CD4-positive, alpha-beta T cell (primary cell): ENCODE measurements around the gene LIPI. TPM values are rescaled to one million over a fixed set of nuclear protein-coding genes. Genes with fewer than 3 reads are reported as not detected.

Experiments used
- ATAC-seq: fragments of 200-7000 bp; cut with Tn5 transposase; one replicate; pipeline ENCODE4 v1.10.0; 2022; ENCODE audit warnings: mild to moderate bottlenecking; ENCODE audit not compliant: poor library complexity
- CTCF ChIA-PET: fragments of 350-600 bp; sonication (Branson Sonifier 250); formaldehyde crosslinking; loops from one replicate; lab custom pipeline; 2021; ENCODE audit warnings: antibody characterized with exemption, inconsistent platforms; lab: Charles Lee
- POLR2A ChIA-PET: fragments of 350-600 bp; sonication (Branson Sonifier 250); formaldehyde crosslinking; loops from one replicate; lab custom pipeline; 2021; ENCODE audit warnings: antibody characterized with exemption, inconsistent platforms; lab: Charles Lee
- DNase-seq, 14 experiments: peaks; one replicate each; pipeline ENCODE4 v3.0.0-alpha.2; 2013 to 2020; ENCODE audit warnings: mixed read lengths in 2 of 14
- H3K27ac ChIP-seq, 2 donors: one replicate each; pipeline versions ENCODE4 v1.5.1 to v1.7.0; 2013; ENCODE audit warnings: low read length in 2 of 2, low read depth in 1 of 2, mild to moderate bottlenecking in 1 of 2
- H3K27me3 ChIP-seq, 2 experiments: 1 replicate in 1 of 2; 2 replicates in 1 of 2; pipeline versions ENCODE4 v1.6.1 to v1.7.0; 2013; ENCODE audit warnings: low read length in 2 of 2, control low read depth in 1 of 2, mild to moderate bottlenecking in 1 of 2, moderate library complexity in 1 of 2; ENCODE audit not compliant: insufficient read depth in 2 of 2, control insufficient read depth in 1 of 2
- H3K36me3 ChIP-seq: one replicate; pipeline ENCODE4 v1.6.1; 2013; ENCODE audit warnings: low read length, control low read depth; ENCODE audit not compliant: insufficient read depth
- H3K4me1 ChIP-seq: one replicate; pipeline ENCODE4 v1.6.1; 2013; ENCODE audit warnings: low read length, control low read depth; ENCODE audit not compliant: insufficient read depth
- H3K4me3 ChIP-seq: one replicate; pipeline ENCODE4 v1.5.1; 2013; ENCODE audit warnings: mild to moderate bottlenecking, low read length, moderate library complexity
- H3K9me3 ChIP-seq, 2 experiments: 1 replicate in 1 of 2; 2 replicates in 1 of 2; pipeline versions ENCODE4 v1.6.1 to v1.7.0; 2013; ENCODE audit warnings: low read length in 2 of 2, mild to moderate bottlenecking in 2 of 2, control low read depth in 1 of 2, moderate library complexity in 1 of 2; ENCODE audit not compliant: control insufficient read depth in 1 of 2, insufficient read depth in 1 of 2
- H3K27ac Mint-ChIP-seq: one replicate; pipeline ENCODE4 v1.8.0; 2020; ENCODE audit warnings: mixed read lengths
- H3K27me3 Mint-ChIP-seq: one replicate; pipeline ENCODE4 v1.8.0; 2021; ENCODE audit warnings: mixed read lengths
- H3K36me3 Mint-ChIP-seq: one replicate; pipeline ENCODE4 v1.8.0; 2021; ENCODE audit warnings: low read depth, mixed read lengths
- H3K4me1 Mint-ChIP-seq: one replicate; pipeline ENCODE4 v1.8.0; 2021; ENCODE audit warnings: low read depth, mixed read lengths
- H3K4me3 Mint-ChIP-seq: one replicate; pipeline ENCODE4 v1.8.0; 2020; ENCODE audit warnings: mild to moderate bottlenecking, mixed read lengths
- H3K9me3 Mint-ChIP-seq: one replicate; pipeline ENCODE4 v1.8.0; 2020; ENCODE audit warnings: mixed read lengths
- CTCF ChIP-seq: fragments of 200-600 bp; IDR thresholded peaks from one replicate; pipeline ENCODE4 v1.8.0; 2022; ENCODE audit warnings: antibody characterized with exemption, mild to moderate bottlenecking
- intact Hi-C, 2 experiments: fragments of 100-400 bp; cut with DNase I in 1 of 2; cut with micrococcal nuclease in 1 of 2; formaldehyde crosslinking; loops; one replicate each; pipeline versions ENCODE4 v1.15.1 to v1.9.0; 2023 to 2025; cut with DNase I, micrococcal nuclease
- total RNA-seq, 174 experiments: library from RNA in 2 of 174; stranded (reverse) in 2 of 174; gene quantifications; one replicate each; pipeline ENCODE4 v1.2.3 and lab custom pipeline; 2021 to 2026

The LIPI gene
- total RNA-seq, 2 experiments from 2014 or later: not detected

GRCh38 chr21:14080040-14080763 lies 130.6 kb downstream of the LIPI start:
- no peak overlapping the region for H3K27ac Mint-ChIP-seq
- H3K4me1 ChIP-seq: no peaks in the 10 kb centered on the region
- peaks cover 5% of the 10 kb centered on the region for H3K36me3 Mint-ChIP-seq
- ChIA-PET CTCF (no interaction called here), POLR2A (no interaction called here)
- H3K27me3 ChIP-seq: no peaks in the 10 kb centered on the region
- no peak for TF ChIP-seq CTCF
- DNase-seq: no peak
- ATAC-seq: no peak
- H3K4me1 Mint-ChIP-seq: no peaks in the 10 kb centered on the region
- no peak overlapping the region for H3K4me3 Mint-ChIP-seq
- intact Hi-C loops: no loop called here
- H3K4me3 ChIP-seq: no peak overlapping the region
- peaks cover 6% of the 10 kb centered on the region for H3K9me3 Mint-ChIP-seq
- peaks cover 0 to 70% of the 10 kb centered on the region in 2 experiments for H3K9me3 ChIP-seq
- no peak overlapping the region for H3K27ac ChIP-seq
- no peaks in the 10 kb centered on the region for H3K36me3 ChIP-seq
- H3K27me3 Mint-ChIP-seq: no peaks in the 10 kb centered on the region

- Mint-ChIP-seq H3K27me3 (no peaks in the 10 kb centered on the region), H3K36me3 (peaks cover 5% of the 10 kb centered on the region), H3K9me3 (peaks cover 6% of the 10 kb centered on the region), H3K27ac (no peak overlapping the region), H3K4me1 (no peaks in the 10 kb centered on the region), H3K4me3 (no peak overlapping the region)
- Histone ChIP-seq H3K9me3 (peaks cover 0 to 72% of the 10 kb centered on the region in 2 experiments), H3K4me3 (no peak overlapping the region), H3K36me3 (no peaks in the 10 kb centered on the region), H3K27ac (no peak overlapping the region), H3K27me3 (no peaks in the 10 kb centered on the region), H3K4me1 (no peaks in the 10 kb centered on the region)
- POLR2A ChIA-PET: no interaction called here
- DNase-seq (no peak), ATAC-seq (no peak)
- CTCF ChIA-PET: no interaction called here
- no peak for TF ChIP-seq CTCF
- intact Hi-C loops: no loop called here
Observed at GRCh38 chr21:14078746-14079375, 131.9 kb downstream of the LIPI start.

- Histone ChIP-seq H3K4me3 (no peak overlapping the region), H3K9me3 (peaks cover 0 to 78% of the 10 kb centered on the region in 2 experiments), H3K27me3 (no peaks in the 10 kb centered on the region), H3K36me3 (no peaks in the 10 kb centered on the region), H3K4me1 (no peaks in the 10 kb centered on the region), H3K27ac (no peak overlapping the region)
- Mint-ChIP-seq H3K27ac (no peak overlapping the region), H3K36me3 (peaks cover 5% of the 10 kb centered on the region), H3K4me1 (no peaks in the 10 kb centered on the region), H3K27me3 (no peaks in the 10 kb centered on the region), H3K4me3 (no peak overlapping the region), H3K9me3 (peaks cover 4% of the 10 kb centered on the region)
- ATAC-seq (no peak), DNase-seq (peak in 2 of 14 experiments; percentile 8 to 39)
- intact Hi-C loops: no loop called here
- CTCF ChIA-PET: no interaction called here
- no peak for TF ChIP-seq CTCF
- POLR2A ChIA-PET: no interaction called here
Observed at GRCh38 chr21:14076143-14076806, 134.5 kb downstream of the LIPI start.
